HepG2 (cell line): Measurements from ENCODE around the gene GSTP1. TPM values are rescaled to one million over a fixed set of nuclear protein-coding genes. Genes with fewer than 3 reads are reported as not detected.

Experiments
- ARNT ChIP-seq: fragments of 450-650 bp; IDR thresholded peaks from 2 replicates; pipeline ENCODE4 v1.6.1; 2017
- ETV5 ChIP-seq: IDR thresholded peaks from 2 replicates; pipeline ENCODE4 v1.6.1; 2018; ENCODE audit warnings: missing biosample characterization, missing genetic modification reagents, inconsistent platforms, borderline replicate concordance
- GABPA ChIP-seq, 2 experiments: IDR thresholded peaks; 2 replicates each; pipeline ENCODE4 v1.6.1; 2011 to 2016; ENCODE audit warnings: low read depth in 2 of 2, low read length in 1 of 2, missing biosample characterization in 1 of 2, missing genetic modification characterization in 1 of 2
- HDAC1 ChIP-seq: sonication (generic); formaldehyde crosslinking; IDR thresholded peaks from 2 replicates; pipeline ENCODE4 v1.5.1; 2020; ENCODE audit warnings: mild to moderate bottlenecking, missing genetic modification reagents
- HNF4A ChIP-seq: sonication (generic); formaldehyde crosslinking; IDR thresholded peaks from 2 replicates; pipeline ENCODE4 v1.4.0; 2020; ENCODE audit warnings: missing genetic modification reagents
- HNF4G ChIP-seq, 2 experiments: sonication (generic) in 1 of 2; formaldehyde crosslinking in 1 of 2; IDR thresholded peaks; 2 replicates each; pipeline versions ENCODE4 v1.4.0 to v1.6.1; 2011 to 2020; ENCODE audit warnings: borderline replicate concordance in 2 of 2, low read depth in 2 of 2, mild to moderate bottlenecking in 2 of 2, low read length in 1 of 2, missing genetic modification reagents in 1 of 2, moderate library complexity in 1 of 2
- HNRNPL ChIP-seq: fragments of 200-400 bp; formaldehyde crosslinking; IDR thresholded peaks from 2 replicates; pipeline ENCODE4 v1.6.1; 2017; ENCODE audit warnings: mild to moderate bottlenecking, low read depth, low read length
- NFKB2 ChIP-seq: sonication (generic); formaldehyde crosslinking; IDR thresholded peaks from 2 replicates; pipeline ENCODE4 v1.4.0; 2020; ENCODE audit warnings: missing genetic modification reagents, borderline replicate concordance
- RELA ChIP-seq: sonication (generic); formaldehyde crosslinking; IDR thresholded peaks from 2 replicates; pipeline ENCODE4 v1.4.0; 2020; ENCODE audit warnings: missing genetic modification reagents
- TCF7 ChIP-seq: sonication (generic); IDR thresholded peaks from 2 replicates; pipeline ENCODE4 v1.6.1; 2016; ENCODE audit warnings: antibody characterized with exemption, low read depth
- ZFY ChIP-seq: sonication (generic); formaldehyde crosslinking; IDR thresholded peaks from 2 replicates; pipeline ENCODE4 v1.4.0; 2020; ENCODE audit warnings: missing genetic modification reagents
- ZNF616 ChIP-seq: sonication (generic); formaldehyde crosslinking; IDR thresholded peaks from 2 replicates; pipeline ENCODE4 v1.5.0; 2020; ENCODE audit warnings: low read depth, mild to moderate bottlenecking, missing genetic modification reagents
- ZNF75D ChIP-seq: sonication (generic); formaldehyde crosslinking; IDR thresholded peaks from 2 replicates; pipeline ENCODE4 v1.8.1; 2023; ENCODE audit warnings: missing genetic modification reagents, mild to moderate bottlenecking, borderline replicate concordance
- polyA plus RNA-seq, 8 experiments: library from polyadenylated mRNA; depleted of rRNA in 3 of 8; stranded (reverse) in 7 of 8; unstranded in 1 of 8; fragments of >200 nt; fragmentation: Illumina TruSeq in 4 of 8; extraction: Trizol in 4 of 8; gene quantifications; 2 replicates each; pipeline versions ENCODE4 v1.2.1 to v1.2.3, GENCODE V29; 2011 to 2016; ENCODE audit warnings: low read depth in 4 of 8, missing spikeins in 1 of 8, mixed read lengths in 1 of 8; ENCODE audit not compliant: insufficient read depth in 1 of 8
- total RNA-seq, 5 experiments: library from RNA; depleted of rRNA; stranded (reverse); fragments of >200 nt; fragmentation: Illumina TruSeq; extraction: Trizol; gene quantifications; 2 replicates each; pipeline ENCODE4 v1.2.3, GENCODE V29; 2016; ENCODE audit warnings: low read depth in 1 of 5
- TF ChIP-seq, protein P1 (sequence below): sonication (generic); formaldehyde crosslinking; IDR thresholded peaks from 2 replicates; pipeline ENCODE4 v1.4.0; 2020; ENCODE audit warnings: mild to moderate bottlenecking, missing genetic modification reagents, borderline replicate concordance
- TF ChIP-seq, protein P2 (sequence below): sonication (generic); formaldehyde crosslinking; IDR thresholded peaks from 2 replicates; pipeline ENCODE4 v1.8.0; 2022; ENCODE audit warnings: missing genetic modification reagents, mild to moderate bottlenecking, inconsistent platforms, borderline replicate concordance
- TF ChIP-seq, protein P3 (sequence below): sonication (generic); formaldehyde crosslinking; IDR thresholded peaks from 2 replicates; pipeline ENCODE4 v1.4.0; 2020; ENCODE audit warnings: missing genetic modification reagents
- TF ChIP-seq, protein P4 (sequence below): sonication (generic); formaldehyde crosslinking; IDR thresholded peaks from 2 replicates; pipeline ENCODE4 v1.4.0; 2020; ENCODE audit warnings: mild to moderate bottlenecking, missing genetic modification reagents

The GSTP1 gene
- total and polyA plus RNA-seq, 2 of the 13 experiments (the other 11 are each of a cell fraction or from before 2014, with no cell fraction given), result not detected

DNA sequence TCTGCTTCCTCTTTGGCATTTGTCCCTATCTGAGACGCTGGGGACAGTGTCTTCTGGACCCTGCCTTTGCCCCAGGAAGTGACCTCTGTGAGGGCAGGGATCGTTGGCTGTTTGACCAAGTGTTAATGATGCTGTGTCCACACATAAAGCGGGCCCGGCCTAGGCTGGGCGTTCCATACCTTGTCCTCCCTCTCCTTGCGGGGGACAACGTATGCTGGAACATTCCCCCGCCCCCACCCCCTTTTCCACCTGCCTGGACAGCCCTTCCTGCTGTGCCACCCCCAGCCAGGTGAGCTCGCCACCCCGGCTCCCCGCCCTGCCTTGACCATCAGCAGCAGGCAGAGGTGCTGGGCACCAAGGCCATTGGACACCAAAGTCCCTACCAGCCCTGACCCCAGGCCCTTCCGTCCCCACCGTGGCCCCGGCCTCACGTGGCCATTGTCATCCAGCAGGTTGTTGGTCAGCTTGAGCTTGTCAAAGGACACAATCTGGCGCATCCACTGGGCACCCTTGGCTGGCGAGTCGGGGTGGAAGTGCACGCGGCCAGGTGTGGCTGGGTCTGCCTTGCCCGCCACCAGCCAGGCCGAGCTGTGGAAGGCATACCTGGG, 50.2 kb downstream of the GSTP1 start (continued):
- TF ChIP-seq, protein P1, sequence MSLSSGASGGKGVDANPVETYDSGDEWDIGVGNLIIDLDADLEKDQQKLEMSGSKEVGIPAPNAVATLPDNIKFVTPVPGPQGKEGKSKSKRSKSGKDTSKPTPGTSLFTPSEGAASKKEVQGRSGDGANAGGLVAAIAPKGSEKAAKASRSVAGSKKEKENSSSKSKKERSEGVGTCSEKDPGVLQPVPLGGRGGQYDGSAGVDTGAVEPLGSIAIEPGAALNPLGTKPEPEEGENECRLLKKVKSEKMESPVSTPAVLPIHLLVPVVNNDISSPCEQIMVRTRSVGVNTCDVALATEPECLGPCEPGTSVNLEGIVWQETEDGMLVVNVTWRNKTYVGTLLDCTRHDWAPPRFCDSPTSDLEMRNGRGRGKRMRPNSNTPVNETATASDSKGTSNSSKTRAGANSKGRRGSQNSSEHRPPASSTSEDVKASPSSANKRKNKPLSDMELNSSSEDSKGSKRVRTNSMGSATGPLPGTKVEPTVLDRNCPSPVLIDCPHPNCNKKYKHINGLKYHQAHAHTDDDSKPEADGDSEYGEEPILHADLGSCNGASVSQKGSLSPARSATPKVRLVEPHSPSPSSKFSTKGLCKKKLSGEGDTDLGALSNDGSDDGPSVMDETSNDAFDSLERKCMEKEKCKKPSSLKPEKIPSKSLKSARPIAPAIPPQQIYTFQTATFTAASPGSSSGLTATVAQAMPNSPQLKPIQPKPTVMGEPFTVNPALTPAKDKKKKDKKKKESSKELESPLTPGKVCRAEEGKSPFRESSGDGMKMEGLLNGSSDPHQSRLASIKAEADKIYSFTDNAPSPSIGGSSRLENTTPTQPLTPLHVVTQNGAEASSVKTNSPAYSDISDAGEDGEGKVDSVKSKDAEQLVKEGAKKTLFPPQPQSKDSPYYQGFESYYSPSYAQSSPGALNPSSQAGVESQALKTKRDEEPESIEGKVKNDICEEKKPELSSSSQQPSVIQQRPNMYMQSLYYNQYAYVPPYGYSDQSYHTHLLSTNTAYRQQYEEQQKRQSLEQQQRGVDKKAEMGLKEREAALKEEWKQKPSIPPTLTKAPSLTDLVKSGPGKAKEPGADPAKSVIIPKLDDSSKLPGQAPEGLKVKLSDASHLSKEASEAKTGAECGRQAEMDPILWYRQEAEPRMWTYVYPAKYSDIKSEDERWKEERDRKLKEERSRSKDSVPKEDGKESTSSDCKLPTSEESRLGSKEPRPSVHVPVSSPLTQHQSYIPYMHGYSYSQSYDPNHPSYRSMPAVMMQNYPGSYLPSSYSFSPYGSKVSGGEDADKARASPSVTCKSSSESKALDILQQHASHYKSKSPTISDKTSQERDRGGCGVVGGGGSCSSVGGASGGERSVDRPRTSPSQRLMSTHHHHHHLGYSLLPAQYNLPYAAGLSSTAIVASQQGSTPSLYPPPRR (CRISPR knock-in tag), result no peak
- TF ChIP-seq ARNT, result no peak
- TF ChIP-seq HDAC1 (CRISPR knock-in tag), result peak; percentile 68
- TF ChIP-seq HNF4G (IDR thresholded peaks at IDR 0.05; ENCODE audit: borderline replicate concordance, low read depth, low read length), result peak; percentile 62
- no peak for TF ChIP-seq HNF4G (CRISPR knock-in tag; IDR thresholded peaks at IDR 0.05; ENCODE audit: borderline replicate concordance, low read depth)
- no peak for TF ChIP-seq RELA (CRISPR knock-in tag)
- peak; percentile 58; the same call in 1 of the 2 replicates for TF ChIP-seq ETV5 (CRISPR knock-in tag)
- TF ChIP-seq ZNF75D, result no peak
- no peak for TF ChIP-seq ZFY
- TF ChIP-seq, protein P2, sequence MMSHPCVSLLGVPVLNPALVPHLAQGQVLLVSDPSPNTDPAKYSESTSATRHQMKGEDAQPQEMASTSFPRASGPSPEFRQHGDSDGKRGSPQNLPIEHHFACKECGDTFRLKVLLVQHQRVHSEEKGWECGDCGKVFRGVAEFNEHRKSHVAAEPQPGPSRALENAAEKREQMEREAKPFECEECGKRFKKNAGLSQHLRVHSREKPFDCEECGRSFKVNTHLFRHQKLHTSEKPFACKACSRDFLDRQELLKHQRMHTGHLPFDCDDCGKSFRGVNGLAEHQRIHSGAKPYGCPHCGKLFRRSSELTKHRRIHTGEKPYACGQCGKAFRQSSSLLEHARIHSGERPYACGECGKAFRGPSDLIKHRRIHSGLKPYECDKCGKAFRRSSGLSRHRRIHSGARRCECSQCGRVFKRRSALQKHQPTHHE, result no peak
- TF ChIP-seq HNF4A, result peak; percentile 66
- TF ChIP-seq, protein P3, sequence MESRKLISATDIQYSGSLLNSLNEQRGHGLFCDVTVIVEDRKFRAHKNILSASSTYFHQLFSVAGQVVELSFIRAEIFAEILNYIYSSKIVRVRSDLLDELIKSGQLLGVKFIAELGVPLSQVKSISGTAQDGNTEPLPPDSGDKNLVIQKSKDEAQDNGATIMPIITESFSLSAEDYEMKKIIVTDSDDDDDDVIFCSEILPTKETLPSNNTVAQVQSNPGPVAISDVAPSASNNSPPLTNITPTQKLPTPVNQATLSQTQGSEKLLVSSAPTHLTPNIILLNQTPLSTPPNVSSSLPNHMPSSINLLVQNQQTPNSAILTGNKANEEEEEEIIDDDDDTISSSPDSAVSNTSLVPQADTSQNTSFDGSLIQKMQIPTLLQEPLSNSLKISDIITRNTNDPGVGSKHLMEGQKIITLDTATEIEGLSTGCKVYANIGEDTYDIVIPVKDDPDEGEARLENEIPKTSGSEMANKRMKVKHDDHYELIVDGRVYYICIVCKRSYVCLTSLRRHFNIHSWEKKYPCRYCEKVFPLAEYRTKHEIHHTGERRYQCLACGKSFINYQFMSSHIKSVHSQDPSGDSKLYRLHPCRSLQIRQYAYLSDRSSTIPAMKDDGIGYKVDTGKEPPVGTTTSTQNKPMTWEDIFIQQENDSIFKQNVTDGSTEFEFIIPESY, result peak; percentile 81
- no peak for TF ChIP-seq TCF7
- TF ChIP-seq HNRNPL, result peak; percentile 76
- no peak for TF ChIP-seq GABPA (IDR thresholded peaks at IDR 0.05; ENCODE audit: low read depth, low read length)
- peak; percentile 37; the same call in 1 of the 2 replicates for TF ChIP-seq GABPA (CRISPR knock-in tag; IDR thresholded peaks at IDR 0.05; ENCODE audit: low read depth)
- TF ChIP-seq, protein P4, sequence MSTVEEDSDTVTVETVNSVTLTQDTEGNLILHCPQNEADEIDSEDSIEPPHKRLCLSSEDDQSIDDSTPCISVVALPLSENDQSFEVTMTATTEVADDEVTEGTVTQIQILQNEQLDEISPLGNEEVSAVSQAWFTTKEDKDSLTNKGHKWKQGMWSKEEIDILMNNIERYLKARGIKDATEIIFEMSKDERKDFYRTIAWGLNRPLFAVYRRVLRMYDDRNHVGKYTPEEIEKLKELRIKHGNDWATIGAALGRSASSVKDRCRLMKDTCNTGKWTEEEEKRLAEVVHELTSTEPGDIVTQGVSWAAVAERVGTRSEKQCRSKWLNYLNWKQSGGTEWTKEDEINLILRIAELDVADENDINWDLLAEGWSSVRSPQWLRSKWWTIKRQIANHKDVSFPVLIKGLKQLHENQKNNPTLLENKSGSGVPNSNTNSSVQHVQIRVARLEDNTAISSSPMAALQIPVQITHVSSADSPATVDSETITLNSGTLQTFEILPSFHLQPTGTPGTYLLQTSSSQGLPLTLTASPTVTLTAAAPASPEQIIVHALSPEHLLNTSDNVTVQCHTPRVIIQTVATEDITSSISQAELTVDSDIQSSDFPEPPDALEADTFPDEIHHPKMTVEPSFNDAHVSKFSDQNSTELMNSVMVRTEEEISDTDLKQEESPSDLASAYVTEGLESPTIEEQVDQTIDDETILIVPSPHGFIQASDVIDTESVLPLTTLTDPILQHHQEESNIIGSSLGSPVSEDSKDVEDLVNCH (CRISPR knock-in tag), result no peak
- no peak for TF ChIP-seq ZNF616 (CRISPR knock-in tag)
- no peak for TF ChIP-seq NFKB2 (CRISPR knock-in tag)
